Erythroblast (primary cell): ENCODE data around the gene SLC2A5.

ENCODE experiments used
- GATA1 ChIP-seq: IDR thresholded peaks from 2 replicates; pipeline ENCODE4 v1.6.1; 2011; ENCODE audit warnings: low read depth, mild to moderate bottlenecking, control low read depth, low read length, moderate library complexity
- POLR2A ChIP-seq: IDR thresholded peaks from 2 replicates; pipeline ENCODE4 v1.6.1; 2011; ENCODE audit warnings: mild to moderate bottlenecking, low read length

DNA sequence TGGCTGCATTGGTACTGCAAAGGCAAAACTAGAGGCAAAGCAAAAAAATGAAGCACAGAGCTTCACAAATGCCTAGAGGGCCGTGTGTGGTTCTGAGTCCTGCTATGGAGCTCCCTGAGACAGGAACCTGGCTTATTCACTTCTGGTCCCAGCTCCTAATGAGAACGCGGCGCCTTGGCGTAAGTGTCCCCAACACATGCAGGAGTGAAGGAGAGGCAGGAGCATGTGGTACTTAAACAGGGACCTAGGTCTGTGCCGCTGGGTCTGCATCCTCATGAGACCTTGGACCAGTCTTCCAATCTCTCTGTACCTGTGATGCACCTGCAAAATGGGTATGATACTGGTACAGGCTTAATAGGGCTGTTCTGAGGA is 28.8 kb downstream of the SLC2A5 start:
- TF ChIP-seq POLR2A (no peak), GATA1 (no peak)
